Lower leg skin (tissue), 3 donors: Measurements from ENCODE around the gene LRRC26.

Source experiments
- POLR2A ChIP-seq, 2 donors: fragments of 450-650 bp; IDR thresholded peaks; one replicate each; pipeline ENCODE4 v1.6.1; 2016 to 2017; ENCODE audit warnings: antibody characterized with exemption in 2 of 2, mild to moderate bottlenecking in 1 of 2, moderate library complexity in 1 of 2
- TF ChIP-seq, protein P1 (sequence below), 3 donors: fragments of 450-650 bp; IDR thresholded peaks; one replicate each; pipeline ENCODE4 v1.5.1; 2016; ENCODE audit warnings: antibody characterized with exemption in 3 of 3, mild to moderate bottlenecking in 3 of 3, moderate library complexity in 2 of 3

DNA sequence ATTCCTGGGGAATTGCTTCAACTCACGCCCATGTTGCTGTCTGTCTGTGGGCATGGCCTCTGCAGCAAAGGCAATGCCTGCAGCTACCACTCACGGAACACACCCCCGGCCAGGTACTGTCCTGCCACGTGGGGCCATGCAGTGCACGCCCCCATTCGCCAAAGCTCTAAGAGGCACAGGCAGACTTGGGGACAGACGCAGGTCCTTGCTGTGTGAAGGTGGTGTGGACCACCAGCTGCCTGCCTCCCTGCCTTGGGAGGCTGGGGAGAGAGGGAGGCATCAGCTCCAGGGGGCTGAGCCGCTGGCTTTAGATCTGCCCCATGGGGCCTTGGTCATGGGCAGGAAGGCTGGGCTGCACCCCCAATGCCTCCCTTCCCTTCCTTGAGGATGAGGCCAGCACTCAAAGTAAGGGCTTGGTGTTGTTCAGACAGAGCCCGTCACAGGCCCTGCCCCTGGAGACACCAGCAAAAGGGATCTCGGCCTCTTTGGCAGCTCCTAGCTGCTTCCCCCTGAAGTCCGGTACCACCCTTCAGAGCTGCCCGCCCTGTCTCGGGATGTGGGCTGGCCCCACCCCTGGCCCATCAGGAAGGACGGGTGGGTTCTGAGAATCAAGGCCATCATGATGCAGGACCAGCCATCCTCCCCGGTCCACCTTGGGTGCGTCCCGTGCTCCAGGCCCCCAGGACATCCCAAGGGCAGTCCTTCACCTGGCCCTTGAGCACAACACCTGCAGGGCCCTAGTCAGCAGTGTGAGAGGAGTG is 28.6 kb downstream of the LRRC26 start:
- TF ChIP-seq, protein P1, sequence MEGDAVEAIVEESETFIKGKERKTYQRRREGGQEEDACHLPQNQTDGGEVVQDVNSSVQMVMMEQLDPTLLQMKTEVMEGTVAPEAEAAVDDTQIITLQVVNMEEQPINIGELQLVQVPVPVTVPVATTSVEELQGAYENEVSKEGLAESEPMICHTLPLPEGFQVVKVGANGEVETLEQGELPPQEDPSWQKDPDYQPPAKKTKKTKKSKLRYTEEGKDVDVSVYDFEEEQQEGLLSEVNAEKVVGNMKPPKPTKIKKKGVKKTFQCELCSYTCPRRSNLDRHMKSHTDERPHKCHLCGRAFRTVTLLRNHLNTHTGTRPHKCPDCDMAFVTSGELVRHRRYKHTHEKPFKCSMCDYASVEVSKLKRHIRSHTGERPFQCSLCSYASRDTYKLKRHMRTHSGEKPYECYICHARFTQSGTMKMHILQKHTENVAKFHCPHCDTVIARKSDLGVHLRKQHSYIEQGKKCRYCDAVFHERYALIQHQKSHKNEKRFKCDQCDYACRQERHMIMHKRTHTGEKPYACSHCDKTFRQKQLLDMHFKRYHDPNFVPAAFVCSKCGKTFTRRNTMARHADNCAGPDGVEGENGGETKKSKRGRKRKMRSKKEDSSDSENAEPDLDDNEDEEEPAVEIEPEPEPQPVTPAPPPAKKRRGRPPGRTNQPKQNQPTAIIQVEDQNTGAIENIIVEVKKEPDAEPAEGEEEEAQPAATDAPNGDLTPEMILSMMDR (IDR thresholded peaks at IDR 0.05): no peak
- TF ChIP-seq POLR2A (IDR thresholded peaks at IDR 0.05): no peak
